AG09309 (cell line): Measurements from ENCODE around the gene PAX3.

Source experiments
- DNase-seq: peaks from one replicate; pipeline ENCODE4 v3.0.0-alpha.2; 2010; ENCODE audit warnings: low read depth
- H3K4me3 ChIP-seq: 2 replicates; pipeline ENCODE4 v1.5.1; 2011; ENCODE audit warnings: mild to moderate bottlenecking, low read depth, low read length, moderate library complexity; ENCODE audit not compliant: control insufficient read depth
- TF ChIP-seq, protein P1 (sequence below): IDR thresholded peaks from 2 replicates; pipeline ENCODE4 v1.5.1; 2011; ENCODE audit warnings: mild to moderate bottlenecking, low read depth, low read length, inconsistent platforms; ENCODE audit not compliant: insufficient read depth, control insufficient read depth; ENCODE audit errors: missing control alignments

The PAX3 gene

GRCh38 chr2:222194669-222195068, 104.1 kb downstream of the PAX3 start:
- H3K4me3 ChIP-seq, result no peak overlapping the region
- DNase-seq, result no peak
- TF ChIP-seq, protein P1, sequence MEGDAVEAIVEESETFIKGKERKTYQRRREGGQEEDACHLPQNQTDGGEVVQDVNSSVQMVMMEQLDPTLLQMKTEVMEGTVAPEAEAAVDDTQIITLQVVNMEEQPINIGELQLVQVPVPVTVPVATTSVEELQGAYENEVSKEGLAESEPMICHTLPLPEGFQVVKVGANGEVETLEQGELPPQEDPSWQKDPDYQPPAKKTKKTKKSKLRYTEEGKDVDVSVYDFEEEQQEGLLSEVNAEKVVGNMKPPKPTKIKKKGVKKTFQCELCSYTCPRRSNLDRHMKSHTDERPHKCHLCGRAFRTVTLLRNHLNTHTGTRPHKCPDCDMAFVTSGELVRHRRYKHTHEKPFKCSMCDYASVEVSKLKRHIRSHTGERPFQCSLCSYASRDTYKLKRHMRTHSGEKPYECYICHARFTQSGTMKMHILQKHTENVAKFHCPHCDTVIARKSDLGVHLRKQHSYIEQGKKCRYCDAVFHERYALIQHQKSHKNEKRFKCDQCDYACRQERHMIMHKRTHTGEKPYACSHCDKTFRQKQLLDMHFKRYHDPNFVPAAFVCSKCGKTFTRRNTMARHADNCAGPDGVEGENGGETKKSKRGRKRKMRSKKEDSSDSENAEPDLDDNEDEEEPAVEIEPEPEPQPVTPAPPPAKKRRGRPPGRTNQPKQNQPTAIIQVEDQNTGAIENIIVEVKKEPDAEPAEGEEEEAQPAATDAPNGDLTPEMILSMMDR, result no peak

GRCh38 chr2:222193328-222193983, 105.3 kb downstream of the PAX3 start:
- DNase-seq, result no peak
- no peak overlapping the region for H3K4me3 ChIP-seq
- TF ChIP-seq, protein P1, result no peak

DNA sequence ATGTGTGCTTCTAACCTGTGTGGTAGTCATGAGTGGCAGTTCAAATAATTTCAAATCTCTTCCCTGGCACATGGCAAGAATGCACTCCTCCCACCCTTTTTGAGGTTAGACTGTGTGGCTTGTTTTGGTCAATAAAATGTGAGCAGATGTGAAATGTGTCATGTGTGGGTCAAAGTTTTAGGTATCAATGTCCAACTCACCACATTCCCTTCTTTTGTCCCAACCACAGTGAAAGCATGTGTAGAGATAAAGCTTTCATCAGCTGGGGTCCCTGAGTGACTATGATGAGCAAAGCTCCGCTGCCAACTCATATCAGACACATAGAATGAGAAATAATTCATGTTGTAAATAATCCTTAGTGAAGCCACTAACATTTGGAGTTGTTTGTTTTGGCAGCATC, 118.2 kb downstream of the PAX3 start:
- TF ChIP-seq, protein P1, result no peak
- no peak for DNase-seq
- no peak overlapping the region for H3K4me3 ChIP-seq

- DNase-seq, result no peak
- H3K4me3 ChIP-seq, result no peak overlapping the region
- TF ChIP-seq, protein P1, result no peak
These were observed 119.2 kb downstream of the PAX3 start for GRCh38 chr2:222179592-222179991.

- TF ChIP-seq, protein P1, result no peak
- H3K4me3 ChIP-seq, result no peak overlapping the region
- no peak for DNase-seq
These were observed 120.3 kb downstream of the PAX3 start for GRCh38 chr2:222178450-222178849.

- TF ChIP-seq, protein P1, result no peak
- H3K4me3 ChIP-seq, result no peak overlapping the region
- no peak for DNase-seq
These were observed 121.9 kb downstream of the PAX3 start for GRCh38 chr2:222176890-222177289.

DNA sequence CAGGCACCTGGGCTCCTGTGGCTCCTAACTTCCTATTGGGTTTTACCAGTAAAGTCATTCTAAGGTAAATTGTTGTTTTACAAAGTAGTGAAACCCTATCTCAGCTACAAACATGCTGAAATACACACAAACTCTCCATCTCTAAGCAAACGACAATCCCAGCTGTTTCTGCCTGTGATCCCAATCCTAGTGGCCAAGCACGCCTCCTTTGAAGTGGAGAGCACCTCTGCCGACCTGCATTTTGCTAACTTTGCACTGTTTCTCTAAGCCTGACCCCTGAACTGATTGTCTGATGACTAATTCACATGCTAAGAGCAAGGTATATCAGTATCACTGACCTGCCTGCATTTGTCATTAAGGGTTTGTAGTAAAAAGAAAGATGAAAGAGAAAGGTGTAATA, 124.3 kb downstream of the PAX3 start:
- no peak for DNase-seq
- TF ChIP-seq, protein P1, result no peak

More for the DNA sequence above, 124.3 kb downstream of the PAX3 start:
- H3K4me3 ChIP-seq, result no peak overlapping the region
